ENCODE measurements around the gene MARVELD1.

- no peak for TF ChIP-seq CTCF (conservative IDR thresholded peaks at IDR 0.05; ENCODE audit: low read depth in 2 of 2)
- no peak for TF ChIP-seq REST (IDR thresholded peaks at IDR 0.05; ENCODE audit: unreplicated experiment)
- TF ChIP-seq POLR2AphosphoS5 (IDR thresholded peaks at IDR 0.05; ENCODE audit: low read depth): no peak
- TF ChIP-seq STAT1 (IDR thresholded peaks at IDR 0.05; ENCODE audit: unreplicated experiment): no peak
- no peak for TF ChIP-seq CREB1 (CRISPR knock-in tag; IDR thresholded peaks at IDR 0.05; ENCODE audit: low read depth)
- no peak for TF ChIP-seq ETS1 (IDR thresholded peaks at IDR 0.05)
- no peak for TF ChIP-seq JUNB (IDR thresholded peaks at IDR 0.05; ENCODE audit: unreplicated experiment)
- TF ChIP-seq EZH2 (IDR thresholded peaks at IDR 0.05; ENCODE audit: low read depth, unreplicated experiment): no peak
Measured at GRCh38 chr10:97715259-97715874, 1.8 kb downstream of the MARVELD1 start.
